Measurements from ENCODE around the gene SAMD14.

DNA sequence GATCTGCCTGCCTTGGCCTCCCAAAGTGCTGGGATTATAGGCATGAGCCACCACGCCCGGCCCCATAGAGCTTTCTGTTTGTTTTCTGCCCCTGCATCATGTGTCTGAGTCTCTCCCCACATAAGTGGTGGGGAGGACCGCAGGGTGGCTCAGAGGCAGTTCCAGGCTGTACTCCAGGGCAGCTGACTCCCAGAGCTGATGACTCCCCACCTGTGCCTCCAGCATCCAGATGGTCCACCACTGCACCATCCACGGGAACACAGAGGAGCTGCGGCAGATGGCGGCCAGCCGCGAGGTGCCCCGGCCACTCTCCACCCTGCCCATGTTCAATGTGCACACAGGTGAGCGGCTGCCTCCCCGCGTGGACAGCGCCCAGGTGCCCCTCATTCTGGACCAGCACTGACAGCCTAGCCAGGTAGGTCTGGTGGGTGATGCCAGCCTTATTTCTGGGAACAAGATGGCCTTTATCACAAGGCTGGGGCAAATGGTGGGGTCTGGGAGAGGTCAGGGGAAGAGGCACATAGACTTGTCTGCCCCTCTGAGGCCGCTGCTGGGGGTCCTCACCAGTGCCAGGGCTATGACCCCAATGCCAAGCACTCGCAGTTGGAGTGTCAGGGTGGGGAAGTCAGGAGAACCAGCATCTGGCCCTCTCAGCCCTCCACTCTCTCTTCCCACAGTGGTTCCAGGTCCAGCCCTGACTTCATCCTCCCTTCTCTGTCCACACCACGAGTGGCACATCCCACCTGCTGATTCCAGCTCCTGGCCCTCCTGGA lies 45.3 kb upstream of the SAMD14 start:
- TF ChIP-seq CTCF (IDR thresholded peaks at IDR 0.05) (no peak), EP300 (IDR thresholded peaks at IDR 0.05) (no peak)

Measured in upper lobe of left lung (tissue), 4 donors.